ENCODE results near the gene TAF3.

GRCh38 chr10:7965457-7965856 is 147.2 kb downstream of the TAF3 start:
- TF ChIP-seq POLR2AphosphoS5 (IDR thresholded peaks at IDR 0.05; ENCODE audit: low read depth, low read length) (no peak), POLR2A (IDR thresholded peaks at IDR 0.05; ENCODE audit: low read depth, low read length) (no peak), PAX5 (IDR thresholded peaks at IDR 0.05; ENCODE audit: insufficient read depth, low read length, severe bottlenecking) (no peak), TAF1 (IDR thresholded peaks at IDR 0.05; ENCODE audit: low read depth, low read length) (no peak)
